ENCODE results near the gene MTHFD2L.

GRCh38 chr4:74294681-74295080 lies 136.8 kb downstream of the MTHFD2L start:
- no peak for TF ChIP-seq EZH2 (IDR thresholded peaks at IDR 0.05)
- TF ChIP-seq POLR2AphosphoS5 (IDR thresholded peaks at IDR 0.05; ENCODE audit: borderline replicate concordance, low read depth, low read length): no peak
- TF ChIP-seq FOXP2 (optimal IDR thresholded peaks at IDR 0.05; ENCODE audit: control extremely low read depth, extremely low read length, insufficient read depth): no peak
